Keratinocyte (primary cell): ENCODE data around the gene TUBB.

Experiments used
- EZH2 ChIP-seq: IDR thresholded peaks from one replicate; pipeline ENCODE4 v1.6.1; 2012; ENCODE audit warnings: inconsistent platforms, mild to moderate bottlenecking, low read length, moderate library complexity
- TF ChIP-seq, protein P1 (sequence below), 3 experiments: IDR thresholded peaks in 1 of 3; conservative IDR thresholded peaks in 1 of 3; optimal IDR thresholded peaks in 1 of 3; 2 replicates in 2 of 3; 3 replicates in 1 of 3; pipeline versions ENCODE3 to v1.5.1; 2011; ENCODE audit warnings: low read length in 3 of 3, mild to moderate bottlenecking in 3 of 3, moderate library complexity in 2 of 3, control low read depth in 1 of 3, inconsistent platforms in 1 of 3; ENCODE audit not compliant: insufficient read depth in 2 of 3; ENCODE audit errors: extremely low read depth in 1 of 3

DNA sequence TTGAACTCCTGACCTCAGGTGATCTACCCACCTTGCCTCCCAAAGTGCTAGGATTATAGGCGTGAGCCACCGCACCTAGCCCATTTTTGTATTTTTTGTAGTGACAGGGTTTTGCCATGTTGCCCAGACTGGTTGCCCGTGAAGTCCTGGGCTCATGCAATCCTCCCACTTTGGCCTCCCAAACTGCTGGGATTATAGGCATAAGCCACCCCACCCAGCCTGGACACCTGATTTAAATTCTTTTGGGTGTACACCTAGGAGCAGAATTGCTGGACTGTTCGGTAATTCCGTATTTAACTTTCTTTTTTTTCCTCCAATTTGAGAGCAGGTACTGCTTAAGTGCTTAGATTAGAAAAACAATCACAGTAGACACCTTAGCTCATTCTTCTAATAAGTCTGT lies 23.7 kb upstream of the TUBB start:
- TF ChIP-seq, protein P1, sequence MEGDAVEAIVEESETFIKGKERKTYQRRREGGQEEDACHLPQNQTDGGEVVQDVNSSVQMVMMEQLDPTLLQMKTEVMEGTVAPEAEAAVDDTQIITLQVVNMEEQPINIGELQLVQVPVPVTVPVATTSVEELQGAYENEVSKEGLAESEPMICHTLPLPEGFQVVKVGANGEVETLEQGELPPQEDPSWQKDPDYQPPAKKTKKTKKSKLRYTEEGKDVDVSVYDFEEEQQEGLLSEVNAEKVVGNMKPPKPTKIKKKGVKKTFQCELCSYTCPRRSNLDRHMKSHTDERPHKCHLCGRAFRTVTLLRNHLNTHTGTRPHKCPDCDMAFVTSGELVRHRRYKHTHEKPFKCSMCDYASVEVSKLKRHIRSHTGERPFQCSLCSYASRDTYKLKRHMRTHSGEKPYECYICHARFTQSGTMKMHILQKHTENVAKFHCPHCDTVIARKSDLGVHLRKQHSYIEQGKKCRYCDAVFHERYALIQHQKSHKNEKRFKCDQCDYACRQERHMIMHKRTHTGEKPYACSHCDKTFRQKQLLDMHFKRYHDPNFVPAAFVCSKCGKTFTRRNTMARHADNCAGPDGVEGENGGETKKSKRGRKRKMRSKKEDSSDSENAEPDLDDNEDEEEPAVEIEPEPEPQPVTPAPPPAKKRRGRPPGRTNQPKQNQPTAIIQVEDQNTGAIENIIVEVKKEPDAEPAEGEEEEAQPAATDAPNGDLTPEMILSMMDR (optimal IDR thresholded peaks at IDR 0.05 in 1 of 3, IDR thresholded peaks at IDR 0.05 in 1 of 3, conservative IDR thresholded peaks at IDR 0.05 in 1 of 3; ENCODE audit: extremely low read depth in 1 of 3, insufficient read depth in 2 of 3, low read length in 3 of 3), result no peak
- TF ChIP-seq EZH2, result no peak
